Fibroblast of lung (primary cell): ENCODE measurements around the gene NR6A1. TPM values are rescaled to one million over a fixed set of nuclear protein-coding genes. Genes with fewer than 3 reads are reported as not detected.

Source experiments
- DNase-seq, 2 donors: peaks; one replicate each; pipeline versions ENCODE4 v3.0.0 to v3.0.0-alpha.2; 2010; ENCODE audit warnings: low read depth in 2 of 2
- H2AFZ ChIP-seq: 2 replicates; pipeline ENCODE4 v1.5.1; 2012; ENCODE audit warnings: low read length, control low read depth, inconsistent platforms
- H3K27ac ChIP-seq: 2 replicates; pipeline ENCODE4 v1.5.1; 2011; ENCODE audit warnings: low read length, control low read depth; ENCODE audit not compliant: insufficient read depth
- H3K27me3 ChIP-seq: 2 replicates; pipeline ENCODE4 v1.5.1; 2011; ENCODE audit warnings: mild to moderate bottlenecking, low read length; ENCODE audit not compliant: control insufficient read depth, insufficient read depth
- H3K36me3 ChIP-seq: 2 replicates; pipeline ENCODE4 v1.5.1; 2011; ENCODE audit warnings: low read length; ENCODE audit not compliant: control insufficient read depth, insufficient read depth
- H3K4me1 ChIP-seq: 2 replicates; pipeline ENCODE4 v1.5.1; 2011; ENCODE audit warnings: low read length; ENCODE audit not compliant: control insufficient read depth, insufficient read depth; ENCODE audit errors: extremely low read depth
- H3K4me2 ChIP-seq: 2 replicates; pipeline ENCODE4 v1.5.1; 2011; ENCODE audit warnings: low read length, control low read depth; ENCODE audit not compliant: insufficient read depth; ENCODE audit errors: extremely low read depth
- H3K4me3 ChIP-seq, 4 experiments: fragments of 200-600 bp in 1 of 4; sonication (generic) in 1 of 4; replicated peaks in 1 of 4; 2 replicates each; pipeline ENCODE4 v1.5.1; 2011 to 2016; ENCODE audit warnings: low read length in 4 of 4, low read depth in 3 of 4, mild to moderate bottlenecking in 3 of 4, control low read depth in 2 of 4, inconsistent platforms in 1 of 4, mixed read lengths in 1 of 4; ENCODE audit not compliant: insufficient read depth in 1 of 4; ENCODE audit errors: control extremely low read depth in 1 of 4
- H3K79me2 ChIP-seq: 2 replicates; pipeline ENCODE4 v1.5.1; 2012; ENCODE audit warnings: mild to moderate bottlenecking, low read length, inconsistent platforms; ENCODE audit not compliant: control insufficient read depth, insufficient read depth
- H3K9ac ChIP-seq: 2 replicates; pipeline ENCODE4 v1.5.1; 2011; ENCODE audit warnings: mild to moderate bottlenecking, low read length, control low read depth; ENCODE audit not compliant: insufficient read depth
- H3K9me3 ChIP-seq: 2 replicates; pipeline ENCODE4 v1.5.1; 2012; ENCODE audit warnings: low read depth, low read length; ENCODE audit not compliant: control insufficient read depth, insufficient read depth
- H4K20me1 ChIP-seq: 2 replicates; pipeline ENCODE4 v1.5.1; 2011; ENCODE audit warnings: low read length; ENCODE audit not compliant: control insufficient read depth, insufficient read depth; ENCODE audit errors: extremely low read depth
- EZH2 ChIP-seq: IDR thresholded peaks from 2 replicates; pipeline ENCODE4 v1.5.1; 2012; ENCODE audit warnings: low read length, control low read depth, mild to moderate bottlenecking; ENCODE audit errors: missing control alignments
- polyA plus RNA-seq, 2 donors: library from polyadenylated mRNA; depleted of rRNA in 1 of 2; stranded (reverse) in 1 of 2; unstranded in 1 of 2; fragments of >200 nt; gene quantifications; 2 replicates each; pipeline ENCODE4 v1.2.1, GENCODE V29; 2011 to 2012; ENCODE audit warnings: missing spikeins in 1 of 2
- total RNA-seq: library from RNA; depleted of rRNA; stranded (reverse); fragments of >200 nt; gene quantifications from 2 replicates; pipeline ENCODE4 v1.2.1, GENCODE V29; 2014
- TF ChIP-seq, protein P1 (sequence below), 2 donors: IDR thresholded peaks in 1 of 2; conservative IDR thresholded peaks in 1 of 2; 1 replicate in 1 of 2; 2 replicates in 1 of 2; pipeline ENCODE4 v1.5.1; 2011 to 2012; ENCODE audit warnings: low read length in 2 of 2, control low read depth in 1 of 2, inconsistent platforms in 1 of 2, low read depth in 1 of 2, mild to moderate bottlenecking in 1 of 2

NR6A1 gene
- total and polyA plus RNA-seq, 2 donors (not counting 1 experiment from before 2014, with no cell fraction given): 0.07 to 0.50 TPM

DNA sequence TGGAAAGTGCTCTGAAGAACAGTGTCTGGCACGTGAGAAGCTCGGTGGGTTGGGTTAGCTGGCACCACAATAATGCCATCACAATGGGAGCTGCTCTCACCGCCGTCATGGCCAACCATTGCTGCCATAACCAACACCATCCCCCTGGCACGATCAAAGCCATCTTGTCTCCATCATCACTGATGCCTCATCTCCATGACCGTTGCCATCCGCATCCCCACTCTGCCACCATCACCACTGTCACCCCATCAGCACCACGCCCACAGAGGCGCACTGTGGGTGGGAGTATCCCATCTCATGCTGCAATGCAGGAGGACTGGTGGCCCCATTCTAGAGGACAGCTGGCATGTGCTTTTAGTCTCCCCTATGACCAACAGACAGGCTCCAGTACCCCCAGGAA is 287.6 kb downstream of the NR6A1 start:
- Histone ChIP-seq H3K27me3 (peaks cover 29% of the 10 kb centered on the region), H3K9ac (no peak overlapping the region), H3K79me2 (no peaks in the 10 kb centered on the region), H3K9me3 (no peaks in the 10 kb centered on the region), H3K4me3 (no peak overlapping the region), H3K27ac (no peak overlapping the region), H4K20me1 (no peaks in the 10 kb centered on the region), H3K4me2 (no peak overlapping the region), H2AFZ (no peak overlapping the region), H3K4me1 (no peaks in the 10 kb centered on the region), H3K36me3 (no peaks in the 10 kb centered on the region)
- no peak for DNase-seq
- TF ChIP-seq, protein P1, sequence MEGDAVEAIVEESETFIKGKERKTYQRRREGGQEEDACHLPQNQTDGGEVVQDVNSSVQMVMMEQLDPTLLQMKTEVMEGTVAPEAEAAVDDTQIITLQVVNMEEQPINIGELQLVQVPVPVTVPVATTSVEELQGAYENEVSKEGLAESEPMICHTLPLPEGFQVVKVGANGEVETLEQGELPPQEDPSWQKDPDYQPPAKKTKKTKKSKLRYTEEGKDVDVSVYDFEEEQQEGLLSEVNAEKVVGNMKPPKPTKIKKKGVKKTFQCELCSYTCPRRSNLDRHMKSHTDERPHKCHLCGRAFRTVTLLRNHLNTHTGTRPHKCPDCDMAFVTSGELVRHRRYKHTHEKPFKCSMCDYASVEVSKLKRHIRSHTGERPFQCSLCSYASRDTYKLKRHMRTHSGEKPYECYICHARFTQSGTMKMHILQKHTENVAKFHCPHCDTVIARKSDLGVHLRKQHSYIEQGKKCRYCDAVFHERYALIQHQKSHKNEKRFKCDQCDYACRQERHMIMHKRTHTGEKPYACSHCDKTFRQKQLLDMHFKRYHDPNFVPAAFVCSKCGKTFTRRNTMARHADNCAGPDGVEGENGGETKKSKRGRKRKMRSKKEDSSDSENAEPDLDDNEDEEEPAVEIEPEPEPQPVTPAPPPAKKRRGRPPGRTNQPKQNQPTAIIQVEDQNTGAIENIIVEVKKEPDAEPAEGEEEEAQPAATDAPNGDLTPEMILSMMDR (conservative IDR thresholded peaks at IDR 0.05 in 1 of 2, IDR thresholded peaks at IDR 0.05 in 1 of 2; ENCODE audit: low read depth in 1 of 2, low read length in 2 of 2): no peak
- TF ChIP-seq EZH2: no peak

DNA sequence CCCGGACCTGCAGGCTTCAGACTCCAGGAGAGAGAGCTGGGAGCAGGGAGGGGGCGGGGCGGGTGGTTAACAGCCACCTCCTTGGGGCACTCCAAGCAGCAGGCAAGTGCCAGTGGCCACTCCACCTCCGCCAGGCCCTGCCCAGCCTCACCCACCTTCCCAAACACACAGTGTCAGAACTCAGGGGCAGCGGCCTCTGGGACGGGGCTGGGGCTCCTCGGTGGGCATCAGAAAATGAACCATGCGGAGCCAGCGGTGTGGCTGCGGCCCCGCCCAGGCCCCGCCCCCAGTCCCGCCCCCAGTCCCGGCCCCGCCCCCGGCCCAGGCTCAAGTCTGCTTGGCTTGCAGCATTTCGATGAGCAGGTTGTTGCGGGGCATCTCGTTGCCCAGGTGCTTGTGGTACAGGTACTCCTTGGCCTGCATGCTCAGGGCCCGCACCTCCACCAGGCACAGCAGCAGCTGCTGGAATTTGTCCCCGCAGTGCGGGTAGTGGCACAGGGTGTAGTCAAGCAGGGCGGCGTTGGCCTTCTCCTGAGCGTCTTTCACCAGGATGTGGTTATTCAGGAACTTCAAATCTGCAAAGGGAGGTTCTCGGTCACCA is 288.6 kb downstream of the NR6A1 start:
- Histone ChIP-seq H3K79me2 (no peaks in the 10 kb centered on the region), H3K27me3 (peaks cover 30% of the 10 kb centered on the region), H2AFZ (no peak overlapping the region), H3K9me3 (no peaks in the 10 kb centered on the region), H3K36me3 (no peaks in the 10 kb centered on the region), H3K4me2 (no peak overlapping the region), H3K4me3 (no peak overlapping the region), H4K20me1 (no peaks in the 10 kb centered on the region), H3K9ac (no peak overlapping the region), H3K4me1 (no peaks in the 10 kb centered on the region), H3K27ac (no peak overlapping the region)
- DNase-seq: no peak
- TF ChIP-seq, protein P1 (conservative IDR thresholded peaks at IDR 0.05 in 1 of 2, IDR thresholded peaks at IDR 0.05 in 1 of 2; ENCODE audit: low read depth in 1 of 2, low read length in 2 of 2): no peak
- TF ChIP-seq EZH2: no peak

DNA sequence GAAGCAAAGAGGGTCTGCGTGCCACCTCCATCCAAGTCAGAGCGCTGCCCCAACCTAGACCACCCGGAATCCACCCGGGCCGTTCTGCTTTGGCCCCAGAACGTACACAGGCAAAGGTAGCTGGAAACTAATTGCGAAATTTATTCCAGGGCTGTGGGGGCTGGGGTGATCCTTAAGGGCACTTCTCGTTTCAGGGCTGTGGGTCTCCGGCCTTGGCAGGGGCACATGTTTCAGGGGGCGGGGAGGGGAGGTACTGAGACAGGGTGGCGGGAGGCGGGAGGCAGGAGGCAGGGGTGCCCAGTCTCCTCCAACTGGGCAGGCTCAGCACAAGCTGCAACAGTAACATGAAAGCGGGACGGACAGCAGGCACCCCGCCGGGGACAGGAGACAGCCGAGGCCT is 290.0 kb downstream of the NR6A1 start:
- Histone ChIP-seq H3K27me3 (peaks cover 31% of the 10 kb centered on the region), H3K79me2 (no peaks in the 10 kb centered on the region), H3K4me2 (no peak overlapping the region), H3K36me3 (no peaks in the 10 kb centered on the region), H3K4me1 (no peaks in the 10 kb centered on the region), H3K9me3 (no peaks in the 10 kb centered on the region), H3K4me3 (no peak overlapping the region), H3K27ac (no peak overlapping the region), H3K9ac (no peak overlapping the region), H2AFZ (no peak overlapping the region), H4K20me1 (no peaks in the 10 kb centered on the region)
- DNase-seq: no peak
- TF ChIP-seq, protein P1 (conservative IDR thresholded peaks at IDR 0.05 in 1 of 2, IDR thresholded peaks at IDR 0.05 in 1 of 2; ENCODE audit: low read depth in 1 of 2, low read length in 2 of 2): no peak
- TF ChIP-seq EZH2: no peak
